TTC549 (cell line): Measurements from ENCODE around the gene ARID5A.
"Not testable (repeated sequence)": the region's sequence is repeated elsewhere in the genome, so short reads cannot be mapped to it uniquely, and the experiment has no call there.

ENCODE experiments used
- FAIRE-seq: peaks from 2 replicates; lab custom pipeline; 2012; peaks lifted over from hg19 to GRCh38; lab: Jason Lieb, UNC

Gene ARID5A

GRCh38 chr2:96541398-96542152 is 5.0 kb downstream of the ARID5A start:
- FAIRE-seq = no peak

- no peak for FAIRE-seq
These were observed 5.9 kb downstream of the ARID5A start for GRCh38 chr2:96542357-96542977.

- FAIRE-seq = no peak
These were observed 9.8 kb downstream of the ARID5A start for GRCh38 chr2:96546321-96546720.

GRCh38 chr2:96546797-96547196 is 10.2 kb downstream of the ARID5A start:
- no peak for FAIRE-seq

- FAIRE-seq = no peak
These were observed 10.7 kb downstream of the ARID5A start for GRCh38 chr2:96547203-96547641.

- FAIRE-seq = no peak
These were observed 11.2 kb downstream of the ARID5A start for GRCh38 chr2:96547731-96548171.

- no peak for FAIRE-seq
These were observed 12.3 kb downstream of the ARID5A start for GRCh38 chr2:96548558-96549465.

GRCh38 chr2:96549466-96549785 is 12.9 kb downstream of the ARID5A start:
- no peak for FAIRE-seq

- no peak for FAIRE-seq
These were observed 13.6 kb downstream of the ARID5A start for GRCh38 chr2:96549967-96550786.

GRCh38 chr2:96550787-96551604 is 14.4 kb downstream of the ARID5A start:
- no peak for FAIRE-seq

- no peak for FAIRE-seq
These were observed 15.2 kb downstream of the ARID5A start for GRCh38 chr2:96551605-96552314.

- FAIRE-seq = no peak
These were observed 16.0 kb downstream of the ARID5A start for GRCh38 chr2:96552315-96553175.

GRCh38 chr2:96553176-96553956 is 16.8 kb downstream of the ARID5A start:
- no peak for FAIRE-seq

GRCh38 chr2:96553957-96554292 is 17.4 kb downstream of the ARID5A start:
- FAIRE-seq = not testable (repeated sequence)

- FAIRE-seq = no peak
These were observed 18.0 kb downstream of the ARID5A start for GRCh38 chr2:96554293-96555145.

GRCh38 chr2:96555146-96555610 is 18.6 kb downstream of the ARID5A start:
- no peak for FAIRE-seq

- FAIRE-seq = no peak
These were observed 20.1 kb downstream of the ARID5A start for GRCh38 chr2:96556441-96557330.
